OCI-LY3 (cell line): ENCODE data around the gene LSM14B.

Source experiments
- H2AFZ ChIP-seq: fragments of 200-600, 300-600 bp; shearing (Covaris generic); 2 replicates; pipeline ENCODE4 v1.6.0; 2014; ENCODE audit warnings: antibody characterized with exemption, low read depth, low read length
- H3K27ac ChIP-seq: fragments of 200-600, 300-600 bp; sonication (generic); 2 replicates; pipeline ENCODE4 v1.5.1; 2014; ENCODE audit warnings: mild to moderate bottlenecking, low read length, moderate library complexity, mixed read lengths
- H3K27me3 ChIP-seq: fragments of 200-600, 300-600 bp; sonication (generic); 2 replicates; pipeline ENCODE4 v1.6.1; 2014; ENCODE audit warnings: low read depth, low read length, mixed read lengths
- H3K36me3 ChIP-seq: fragments of 200-600, 300-600 bp; sonication (generic); replicated peaks from 2 replicates; pipeline ENCODE3; 2014; ENCODE audit warnings: low read depth, low read length, mixed read lengths
- H3K4me1 ChIP-seq: fragments of 300-600, 200-600 bp; sonication (generic); 2 replicates; pipeline ENCODE4 v1.6.1; 2014; ENCODE audit warnings: low read length, mixed read lengths
- H3K4me2 ChIP-seq: fragments of 200-600, 300-600 bp; sonication (generic); 2 replicates; pipeline ENCODE4 v1.6.1; 2014; ENCODE audit warnings: low read length, mixed read lengths
- H3K4me3 ChIP-seq: fragments of 300-600, 200-600 bp; sonication (generic); 2 replicates; pipeline ENCODE4 v1.5.1; 2014; ENCODE audit warnings: antibody characterized with exemption, mild to moderate bottlenecking, low read length, moderate library complexity
- H3K79me2 ChIP-seq: fragments of 300-600, 200-600 bp; shearing (Covaris generic); 2 replicates; pipeline ENCODE4 v1.6.1; 2014; ENCODE audit warnings: mild to moderate bottlenecking, low read length, mixed read lengths
- H3K9ac ChIP-seq: fragments of 300-600, 200-600 bp; shearing (Covaris generic); 2 replicates; pipeline ENCODE4 v1.6.0; 2014; ENCODE audit warnings: mild to moderate bottlenecking, low read length, moderate library complexity
- H3K9me3 ChIP-seq: fragments of 200-600, 300-600 bp; shearing (Covaris generic); 2 replicates; pipeline ENCODE4 v1.6.1; 2014; ENCODE audit warnings: low read length, mixed read lengths; ENCODE audit not compliant: insufficient read depth
- H4K20me1 ChIP-seq: fragments of 200-600, 300-600 bp; sonication (generic); 2 replicates; pipeline ENCODE4 v1.6.1; 2016; ENCODE audit warnings: low read length, mixed read lengths; ENCODE audit not compliant: insufficient read depth
- CTCF ChIP-seq: fragments of 200-600, 300-600 bp; sonication (generic); IDR thresholded peaks from 2 replicates; pipeline ENCODE4 v1.5.1; 2014; ENCODE audit warnings: antibody characterized with exemption, low read length, low read depth
- EZH2phosphoT487 ChIP-seq: fragments of 200-600 bp; shearing (Covaris generic); IDR thresholded peaks from 2 replicates; pipeline ENCODE4 v1.6.1; 2018; ENCODE audit warnings: antibody characterized with exemption, mixed run types, low read depth

LSM14B gene

GRCh38 chr20:62168890-62169435 is 46.7 kb downstream of the LSM14B start:
- Histone ChIP-seq H3K4me1 (no peaks in the 10 kb centered on the region), H3K36me3 (no peaks in the 10 kb centered on the region), H3K9me3 (no peaks in the 10 kb centered on the region), H3K4me2 (no peak overlapping the region), H3K27ac (no peak overlapping the region), H4K20me1 (no peaks in the 10 kb centered on the region), H3K79me2 (no peaks in the 10 kb centered on the region), H3K9ac (no peak overlapping the region), H3K27me3 (no peaks in the 10 kb centered on the region), H2AFZ (no peak overlapping the region), H3K4me3 (no peak overlapping the region)
- TF ChIP-seq EZH2phosphoT487 (no peak), CTCF (no peak)

GRCh38 chr20:62170536-62170935 is 48.3 kb downstream of the LSM14B start:
- Histone ChIP-seq H3K79me2 (no peaks in the 10 kb centered on the region), H3K4me3 (no peak overlapping the region), H3K27me3 (no peaks in the 10 kb centered on the region), H3K4me2 (no peak overlapping the region), H3K27ac (no peak overlapping the region), H3K9me3 (no peaks in the 10 kb centered on the region), H3K36me3 (no peaks in the 10 kb centered on the region), H4K20me1 (no peaks in the 10 kb centered on the region), H2AFZ (no peak overlapping the region), H3K4me1 (no peaks in the 10 kb centered on the region), H3K9ac (no peak overlapping the region)
- TF ChIP-seq CTCF (no peak), EZH2phosphoT487 (no peak)

DNA sequence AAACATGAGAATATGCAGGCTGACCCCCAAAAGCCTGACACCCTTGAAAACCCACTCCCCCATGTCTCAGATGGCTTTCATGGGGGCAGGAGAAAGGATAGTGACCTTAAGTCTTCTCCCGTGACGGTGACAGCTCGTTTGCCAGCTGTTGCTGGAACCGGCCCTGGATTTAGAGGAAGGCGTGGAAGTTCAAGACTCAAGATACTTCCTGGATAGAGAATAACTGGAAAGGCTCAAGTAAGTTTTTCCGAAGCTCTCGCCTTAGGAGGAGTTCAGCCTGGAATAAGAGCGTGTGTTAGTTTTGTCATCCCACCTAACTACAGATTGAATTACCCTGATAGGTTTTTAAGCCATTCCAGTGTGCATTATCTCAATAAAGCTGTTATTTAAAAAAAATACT is 49.0 kb downstream of the LSM14B start:
- H3K36me3 ChIP-seq, result no peaks in the 10 kb centered on the region
- H3K9me3 ChIP-seq, result no peaks in the 10 kb centered on the region
- no peak overlapping the region for H3K9ac ChIP-seq
- no peak for TF ChIP-seq CTCF
- no peak for TF ChIP-seq EZH2phosphoT487
- no peaks in the 10 kb centered on the region for H3K27me3 ChIP-seq
- H3K4me1 ChIP-seq, result no peaks in the 10 kb centered on the region
- H3K4me3 ChIP-seq, result no peak overlapping the region
- no peak overlapping the region for H3K27ac ChIP-seq
- no peak overlapping the region for H3K4me2 ChIP-seq
- no peaks in the 10 kb centered on the region for H4K20me1 ChIP-seq
- H2AFZ ChIP-seq, result no peak overlapping the region
- no peaks in the 10 kb centered on the region for H3K79me2 ChIP-seq

DNA sequence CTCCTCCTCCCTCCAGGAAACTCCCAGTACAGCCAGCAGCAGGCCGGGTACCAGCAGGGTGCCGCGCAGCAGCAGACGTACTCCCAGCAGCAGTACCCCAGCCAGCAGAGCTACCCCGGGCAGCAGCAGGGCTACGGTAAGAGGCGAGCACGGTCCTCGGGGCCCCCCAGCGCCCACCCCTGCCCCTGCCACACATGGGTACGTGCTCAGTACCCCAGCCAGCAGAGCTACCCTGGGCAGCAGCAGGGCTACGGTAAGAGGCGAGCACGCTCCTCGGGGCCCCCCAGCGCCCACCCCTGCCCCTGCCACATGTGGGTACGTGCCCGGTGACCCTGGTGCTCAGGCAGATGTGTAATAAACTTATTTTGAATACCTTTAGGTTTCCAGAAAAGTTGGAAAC is 50.4 kb downstream of the LSM14B start:
- H2AFZ ChIP-seq, result no peak overlapping the region
- no peaks in the 10 kb centered on the region for H4K20me1 ChIP-seq
- H3K4me3 ChIP-seq, result no peak overlapping the region
- H3K36me3 ChIP-seq, result peaks cover 3% of the 10 kb centered on the region
- H3K9me3 ChIP-seq, result no peaks in the 10 kb centered on the region
- H3K9ac ChIP-seq, result no peak overlapping the region
- no peak overlapping the region for H3K4me2 ChIP-seq
- no peaks in the 10 kb centered on the region for H3K4me1 ChIP-seq
- H3K79me2 ChIP-seq, result no peaks in the 10 kb centered on the region
- no peaks in the 10 kb centered on the region for H3K27me3 ChIP-seq
- H3K27ac ChIP-seq, result no peak overlapping the region
- no peak for TF ChIP-seq CTCF
- TF ChIP-seq EZH2phosphoT487, result no peak
